BLaER1 (cell line): ENCODE data around the gene FCGR1A.
"Not testable (repeated sequence)": the region's sequence is repeated elsewhere in the genome, so short reads cannot be mapped to it uniquely, and the experiment has no call there.

Source experiments
- H3K27ac ChIP-seq: shearing (Covaris generic); formaldehyde crosslinking; 2 replicates; pipeline ENCODE4 v1.8.1; 2022
- H3K27me3 ChIP-seq: shearing (Covaris generic); formaldehyde crosslinking; 2 replicates; pipeline ENCODE4 v1.8.1; 2022
- H3K36me3 ChIP-seq: shearing (Covaris generic); formaldehyde crosslinking; 2 replicates; pipeline ENCODE4 v1.8.1; 2022
- H3K4me1 ChIP-seq: shearing (Covaris generic); formaldehyde crosslinking; 2 replicates; pipeline ENCODE4 v1.8.1; 2022
- H3K4me2 ChIP-seq: shearing (Covaris generic); formaldehyde crosslinking; 2 replicates; pipeline ENCODE4 v1.8.1; 2022
- H3K4me3 ChIP-seq: shearing (Covaris generic); formaldehyde crosslinking; 2 replicates; pipeline ENCODE4 v1.8.1; 2022
- H3K9ac ChIP-seq: shearing (Covaris generic); formaldehyde crosslinking; 2 replicates; pipeline ENCODE4 v1.8.1; 2022
- H3K9me3 ChIP-seq: shearing (Covaris generic); formaldehyde crosslinking; 2 replicates; pipeline ENCODE4 v1.8.1; 2022
- H4K20me1 ChIP-seq: shearing (Covaris generic); formaldehyde crosslinking; 2 replicates; pipeline ENCODE4 v1.8.1; 2022

FCGR1A gene

DNA sequence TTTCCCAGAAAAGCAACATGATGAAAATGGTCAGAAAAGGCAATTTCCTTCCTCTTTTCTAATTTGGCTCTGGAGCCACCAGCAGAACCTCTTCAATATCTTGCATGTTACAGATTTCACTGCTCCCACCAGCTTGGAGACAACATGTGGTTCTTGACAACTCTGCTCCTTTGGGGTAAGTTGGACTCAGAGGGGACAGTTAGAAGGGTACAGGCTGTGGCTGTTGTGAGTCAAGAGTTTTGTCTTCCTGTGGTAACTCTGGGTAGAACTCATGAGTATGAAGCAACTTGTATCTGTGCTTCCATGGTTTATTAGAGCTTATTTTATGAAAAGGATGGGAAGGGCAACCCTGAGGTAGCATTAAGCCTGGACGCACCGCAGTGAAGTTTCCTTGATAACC is at the start of gene FCGR1A:
Gene FCGR1A (plus strand): TSS at position 95 of the 400 bp plus-strand sequence. CDS start 50 bp downstream, at position 145.
- not testable (repeated sequence) for H4K20me1 ChIP-seq, H3K4me2 ChIP-seq, H3K9me3 ChIP-seq, H3K9ac ChIP-seq, H3K36me3 ChIP-seq, H3K4me1 ChIP-seq, H3K27ac ChIP-seq, H3K27me3 ChIP-seq, H3K4me3 ChIP-seq

DNA sequence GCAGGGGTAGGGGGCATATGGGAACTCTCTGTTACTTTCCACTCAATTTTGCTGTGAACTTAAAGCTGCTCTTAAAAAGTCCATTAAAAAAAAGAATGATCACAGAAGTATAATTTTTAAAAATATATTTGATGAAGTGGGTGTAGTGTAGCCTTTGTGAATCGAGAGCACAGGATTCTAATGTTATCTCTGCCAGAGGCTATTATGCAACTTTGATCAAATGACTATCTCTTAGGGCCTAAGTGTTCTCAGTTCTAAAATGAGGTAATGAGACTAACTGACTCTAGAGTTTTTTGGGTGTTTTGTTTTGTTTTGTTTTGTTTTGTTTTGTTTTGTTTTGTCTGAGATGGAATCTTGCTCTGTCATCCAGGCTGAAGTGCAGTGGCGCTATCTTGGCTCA is 49.7 kb upstream of the FCGR1A start:
- H3K9me3 ChIP-seq, H3K36me3 ChIP-seq, H3K27me3 ChIP-seq, H4K20me1 ChIP-seq, H3K4me1 ChIP-seq, H3K4me3 ChIP-seq, H3K4me2 ChIP-seq, H3K27ac ChIP-seq, H3K9ac ChIP-seq: not testable (repeated sequence)

- not testable (repeated sequence) for H3K4me3 ChIP-seq, H3K27me3 ChIP-seq, H3K27ac ChIP-seq, H3K4me2 ChIP-seq, H4K20me1 ChIP-seq, H3K4me1 ChIP-seq, H3K9me3 ChIP-seq, H3K36me3 ChIP-seq, H3K9ac ChIP-seq
Measured at GRCh38 chr1:149734692-149735091, 47.8 kb upstream of the FCGR1A start.

DNA sequence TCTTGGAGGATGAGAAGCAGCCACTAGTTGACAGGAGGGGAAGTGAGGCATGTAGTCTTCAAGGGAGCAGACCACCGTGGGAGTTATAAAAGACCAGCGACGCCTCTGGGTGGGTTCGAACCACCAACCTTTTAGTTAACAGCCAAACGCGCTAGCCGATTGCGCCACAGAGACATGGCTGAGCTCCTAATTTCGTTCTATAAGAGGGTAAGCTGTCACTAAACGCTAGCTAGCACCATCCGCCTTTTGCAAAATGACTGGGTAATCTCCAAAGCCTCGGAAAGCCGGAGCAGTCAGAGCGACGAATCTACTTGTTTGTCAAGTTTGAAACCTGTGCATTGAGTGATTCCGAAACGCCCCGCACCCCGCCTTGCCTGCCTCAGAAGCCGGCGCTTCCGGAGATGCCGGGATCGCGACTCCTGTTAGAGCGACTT is 42.3 kb upstream of the FCGR1A start:
- H3K4me2 ChIP-seq: peak overlapping the region; percentile 47
- not testable (repeated sequence) for H3K9ac ChIP-seq, H4K20me1 ChIP-seq

GRCh38 chr1:149740590-149741230 is 41.8 kb upstream of the FCGR1A start:
- H3K27me3 ChIP-seq, H3K4me1 ChIP-seq, H3K9me3 ChIP-seq, H3K9ac ChIP-seq, H3K36me3 ChIP-seq, H3K27ac ChIP-seq, H4K20me1 ChIP-seq: not testable (repeated sequence)
- peak overlapping the region; percentile 47 for H3K4me2 ChIP-seq
- 0 out of 2 replicates have a peak overlapping the region, but pooled peaks have one; percentile 36 for H3K4me3 ChIP-seq

More for the DNA sequence above, 42.3 kb upstream of the FCGR1A start:
- not testable (repeated sequence) for H3K27ac ChIP-seq, H3K27me3 ChIP-seq, H3K36me3 ChIP-seq, H3K9me3 ChIP-seq, H3K4me1 ChIP-seq
- 0 out of 2 replicates have a peak overlapping the region, but pooled peaks have one; percentile 36 for H3K4me3 ChIP-seq

GRCh38 chr1:149741914-149742313 is 40.6 kb upstream of the FCGR1A start:
- not testable (repeated sequence) for H4K20me1 ChIP-seq, H3K36me3 ChIP-seq, H3K9ac ChIP-seq

DNA sequence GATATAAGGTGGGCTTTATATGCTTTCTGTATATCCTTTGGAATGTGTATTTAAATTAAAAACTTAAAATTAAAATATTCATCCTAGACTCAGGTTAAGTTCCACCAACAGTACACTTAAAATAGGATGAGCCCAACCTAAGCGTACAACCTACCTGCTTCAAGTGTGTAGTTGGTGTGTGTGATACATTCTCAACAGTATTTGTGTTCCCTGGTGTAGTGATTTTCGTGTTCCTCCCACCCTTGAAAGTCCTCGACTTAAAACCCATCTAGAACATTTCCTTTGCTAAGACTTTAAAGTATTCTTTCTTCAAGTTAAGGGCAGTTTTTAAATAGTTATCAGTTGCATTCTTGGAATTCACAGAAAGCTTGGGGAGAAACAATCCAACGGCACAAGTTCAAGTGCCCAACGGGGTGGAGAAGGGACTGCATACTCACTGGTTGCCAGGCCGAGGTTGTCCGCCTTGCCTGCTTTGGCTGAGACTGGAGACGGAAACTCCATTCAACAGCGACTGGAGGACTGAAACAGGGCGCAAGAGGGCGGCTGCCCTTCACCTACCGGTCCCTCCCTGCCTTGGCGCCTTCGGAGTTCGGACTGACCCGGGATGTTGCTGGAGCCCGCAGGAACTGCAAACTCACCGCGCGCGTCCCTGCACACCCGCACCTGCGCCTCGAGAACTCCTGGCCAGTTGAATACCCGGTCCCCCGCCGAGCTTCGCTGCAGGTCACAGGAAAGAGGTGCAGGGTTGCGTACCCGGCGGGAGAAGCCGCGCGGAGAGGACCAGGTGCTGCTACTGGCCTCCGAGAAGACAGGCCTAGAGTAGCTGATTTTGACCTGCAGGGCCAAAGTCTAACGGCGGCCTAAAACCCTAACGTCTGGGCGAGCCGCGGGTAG is 35.8 kb upstream of the FCGR1A start:
- not testable (repeated sequence) for H3K4me3 ChIP-seq

More at GRCh38 chr1:149741914-149742313, 40.6 kb upstream of the FCGR1A start:
- H3K4me2 ChIP-seq, H3K27me3 ChIP-seq, H3K4me3 ChIP-seq, H3K27ac ChIP-seq, H3K9me3 ChIP-seq, H3K4me1 ChIP-seq: not testable (repeated sequence)

DNA sequence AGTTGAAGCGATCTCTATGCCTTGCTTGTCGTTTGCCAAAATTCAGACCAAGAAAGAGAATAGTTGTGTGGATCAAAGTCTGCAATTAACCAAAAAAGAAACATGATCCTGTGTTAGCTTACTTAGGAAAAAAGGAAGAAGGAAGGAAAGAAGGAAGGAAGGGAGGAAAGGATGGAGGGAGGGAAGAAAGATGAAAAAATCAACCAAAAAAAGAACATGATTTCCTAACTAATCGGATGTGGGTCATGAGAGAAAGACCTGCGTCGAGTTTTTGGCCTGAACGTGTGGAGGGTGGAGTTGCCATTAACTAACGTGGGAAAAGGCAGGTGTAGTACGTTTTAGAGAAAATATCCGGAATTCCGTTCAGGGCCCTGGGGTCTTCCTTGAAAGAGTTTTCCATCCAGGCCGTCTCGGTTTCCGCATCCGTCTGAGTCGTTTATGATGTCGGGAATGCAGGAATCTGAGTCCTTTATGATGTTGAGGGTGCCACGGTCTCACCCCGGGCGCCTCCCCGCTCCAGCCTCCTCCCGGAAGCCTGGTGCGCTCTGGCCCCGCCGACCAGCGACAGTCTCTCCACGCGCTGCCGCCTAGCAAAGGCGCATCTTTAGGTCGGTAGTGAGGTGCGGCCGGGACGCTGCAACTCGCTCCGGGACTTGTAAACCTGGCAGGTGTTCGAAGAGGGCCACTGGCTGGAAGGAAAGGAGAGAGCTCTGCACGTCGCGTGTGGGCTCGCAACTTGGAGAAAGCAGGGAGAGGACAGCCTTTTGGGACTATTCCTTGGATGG is 34.9 kb upstream of the FCGR1A start:
- peaks cover 12% of the 10 kb centered on the region for H3K9me3 ChIP-seq
- peaks cover 16% of the 10 kb centered on the region for H3K27me3 ChIP-seq
- not testable (repeated sequence) for H3K4me1 ChIP-seq, H3K9ac ChIP-seq, H3K36me3 ChIP-seq, H3K27ac ChIP-seq, H3K4me2 ChIP-seq, H4K20me1 ChIP-seq, H3K4me3 ChIP-seq

More for the DNA sequence above, 35.8 kb upstream of the FCGR1A start:
- Histone ChIP-seq H3K9me3 (peaks cover 12% of the 10 kb centered on the region), H3K27me3 (peaks cover 16% of the 10 kb centered on the region)
- not testable (repeated sequence) for H3K9ac ChIP-seq, H3K4me2 ChIP-seq, H3K4me1 ChIP-seq, H3K36me3 ChIP-seq, H3K27ac ChIP-seq, H4K20me1 ChIP-seq

DNA sequence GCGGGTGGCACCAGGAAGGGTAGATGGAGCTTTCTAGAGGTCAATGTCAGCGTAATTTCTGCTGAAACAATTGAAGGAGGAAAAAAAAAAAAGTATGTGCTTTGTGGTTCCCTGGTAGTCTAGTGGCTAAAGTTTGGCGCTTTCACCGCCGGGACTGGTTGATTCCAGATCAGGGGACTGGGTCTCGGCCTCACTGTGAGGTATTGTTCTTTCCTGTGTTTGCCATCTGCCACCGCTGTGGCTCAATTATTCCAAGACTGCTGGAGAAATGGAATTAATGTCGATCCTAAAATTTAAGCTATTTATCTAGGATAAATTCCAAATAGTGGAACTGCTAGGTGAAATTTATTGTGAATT is 34.4 kb upstream of the FCGR1A start:
- H3K27ac ChIP-seq, H3K4me1 ChIP-seq, H3K9ac ChIP-seq: not testable (repeated sequence)

DNA sequence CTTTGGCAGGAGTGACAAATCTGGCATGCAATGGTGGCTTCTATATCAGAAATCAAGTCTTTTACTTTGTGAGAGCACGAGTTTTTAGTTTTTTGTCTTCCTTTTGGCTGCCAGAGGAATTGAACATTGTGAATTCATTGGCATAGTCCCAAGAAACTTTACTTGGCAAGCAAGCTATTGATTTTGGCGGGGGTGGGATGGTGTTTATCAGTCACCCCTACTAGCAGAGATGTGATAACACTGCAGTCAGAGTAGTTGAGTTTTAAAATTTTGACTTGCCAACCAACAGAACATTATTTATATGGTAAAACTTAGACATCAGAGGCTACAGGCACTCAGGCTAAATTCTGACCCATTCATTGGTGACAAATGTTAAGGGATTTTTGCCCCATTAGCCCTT is 31.9 kb upstream of the FCGR1A start:
- not testable (repeated sequence) for H3K4me2 ChIP-seq, H4K20me1 ChIP-seq, H3K4me3 ChIP-seq, H3K36me3 ChIP-seq, H3K9ac ChIP-seq, H3K4me1 ChIP-seq, H3K27ac ChIP-seq
- Histone ChIP-seq H3K27me3 (peaks cover 16% of the 10 kb centered on the region), H3K9me3 (peaks cover 12% of the 10 kb centered on the region)

More for the DNA sequence above, 34.4 kb upstream of the FCGR1A start:
- not testable (repeated sequence) for H3K36me3 ChIP-seq, H4K20me1 ChIP-seq, H3K4me2 ChIP-seq, H3K4me3 ChIP-seq
- H3K9me3 ChIP-seq: peaks cover 12% of the 10 kb centered on the region
- H3K27me3 ChIP-seq: peaks cover 16% of the 10 kb centered on the region

GRCh38 chr1:149752186-149752585 is 30.3 kb upstream of the FCGR1A start:
- H3K27ac ChIP-seq, H3K36me3 ChIP-seq, H4K20me1 ChIP-seq, H3K9ac ChIP-seq, H3K4me1 ChIP-seq, H3K9me3 ChIP-seq, H3K4me2 ChIP-seq, H3K4me3 ChIP-seq: not testable (repeated sequence)
- peaks cover 11% of the 10 kb centered on the region for H3K27me3 ChIP-seq

DNA sequence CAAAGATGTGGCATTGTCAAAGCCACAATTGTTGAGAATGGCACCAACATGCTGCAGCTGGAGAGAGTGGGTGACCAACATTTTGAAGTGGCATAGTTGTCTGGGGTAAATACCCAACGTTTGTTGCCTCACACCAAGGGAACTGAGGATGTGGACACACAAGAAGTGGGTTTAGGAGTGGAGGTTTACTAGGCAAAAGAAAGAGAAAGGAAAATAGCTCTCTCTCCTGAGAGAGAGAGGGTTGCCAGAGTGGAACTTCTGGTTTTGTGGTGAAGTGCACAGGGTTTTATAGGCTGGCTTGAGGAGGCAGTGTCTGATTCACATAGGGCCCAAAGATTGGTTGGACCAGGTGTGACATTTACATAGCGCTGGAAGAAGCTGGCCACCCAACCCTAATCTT is 29.0 kb upstream of the FCGR1A start:
- not testable (repeated sequence) for H3K27ac ChIP-seq, H3K4me3 ChIP-seq, H3K4me1 ChIP-seq, H3K9me3 ChIP-seq, H4K20me1 ChIP-seq, H3K4me2 ChIP-seq, H3K9ac ChIP-seq, H3K27me3 ChIP-seq, H3K36me3 ChIP-seq

DNA sequence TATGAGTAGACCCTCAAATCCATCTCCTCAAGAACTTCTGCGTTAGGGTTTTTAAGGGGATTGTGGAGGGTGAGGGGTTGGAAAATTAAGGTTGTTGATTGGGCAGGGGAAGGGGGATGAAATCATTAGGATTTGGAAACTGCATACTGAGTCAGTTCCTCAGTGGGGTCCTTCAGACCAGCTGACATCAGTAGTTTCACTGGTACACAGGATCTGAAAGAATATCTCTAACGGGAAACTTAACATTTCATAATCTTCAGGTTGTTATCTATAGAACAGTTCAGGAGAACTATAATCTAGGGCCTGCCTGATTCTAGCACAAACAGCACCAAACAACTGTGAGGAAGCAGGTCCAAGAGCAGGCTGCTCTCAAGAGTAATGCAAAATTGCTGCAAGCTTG is 27.2 kb upstream of the FCGR1A start:
- not testable (repeated sequence) for H3K4me1 ChIP-seq, H3K36me3 ChIP-seq, H4K20me1 ChIP-seq, H3K4me2 ChIP-seq, H3K27me3 ChIP-seq, H3K9ac ChIP-seq, H3K27ac ChIP-seq, H3K9me3 ChIP-seq, H3K4me3 ChIP-seq

GRCh38 chr1:149762294-149762693 is 20.2 kb upstream of the FCGR1A start:
- H3K27ac ChIP-seq, H3K9me3 ChIP-seq, H3K4me3 ChIP-seq, H3K27me3 ChIP-seq, H4K20me1 ChIP-seq, H3K4me1 ChIP-seq, H3K36me3 ChIP-seq, H3K9ac ChIP-seq, H3K4me2 ChIP-seq: not testable (repeated sequence)
